Femur (tissue), 1 donor: Measurements from ENCODE around the gene MECR.

Experiments
- DNase-seq: peaks from one replicate; pipeline ENCODE4 v3.0.0-alpha.2; 2017

The MECR gene

DNA sequence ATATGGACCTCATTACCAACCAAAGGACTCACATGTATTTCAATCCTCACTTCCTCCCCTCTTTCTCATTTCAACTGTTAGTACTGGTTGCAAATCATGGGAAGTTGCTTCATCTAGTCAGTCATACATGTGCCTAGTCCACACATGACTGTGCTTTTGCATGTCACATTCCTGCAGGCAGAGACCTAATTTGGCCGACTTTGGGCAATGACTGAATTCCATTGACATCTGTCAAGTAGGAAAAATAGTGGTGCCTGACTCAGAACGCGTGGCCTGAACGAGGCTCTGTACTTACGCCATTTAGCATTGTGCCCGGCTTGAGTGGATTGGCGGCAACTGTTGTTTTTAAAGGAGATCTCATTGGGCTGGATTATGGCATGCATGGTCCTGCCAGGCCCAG, 23.6 kb upstream of the MECR start:
- DNase-seq: peak; percentile 10

DNA sequence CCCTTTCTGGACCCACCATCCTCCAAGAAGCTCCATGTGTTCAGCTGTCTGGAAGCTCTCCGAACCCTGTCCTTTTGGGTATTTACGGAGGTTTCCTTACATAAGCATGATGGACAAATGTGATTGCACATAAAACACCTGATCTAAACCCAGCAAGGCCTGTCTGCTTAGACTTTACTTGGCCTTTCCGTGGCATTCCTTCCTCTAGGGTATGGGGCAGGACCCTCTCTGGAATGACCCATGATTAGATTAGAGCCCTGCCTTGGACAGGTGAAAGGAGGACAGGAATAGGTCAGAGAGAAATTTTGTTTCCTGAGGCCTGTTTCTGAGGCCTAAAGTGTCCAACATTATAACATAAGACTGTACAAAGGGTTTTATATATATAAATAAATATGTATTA, 22.4 kb upstream of the MECR start:
- peak; percentile 0 for DNase-seq

DNA sequence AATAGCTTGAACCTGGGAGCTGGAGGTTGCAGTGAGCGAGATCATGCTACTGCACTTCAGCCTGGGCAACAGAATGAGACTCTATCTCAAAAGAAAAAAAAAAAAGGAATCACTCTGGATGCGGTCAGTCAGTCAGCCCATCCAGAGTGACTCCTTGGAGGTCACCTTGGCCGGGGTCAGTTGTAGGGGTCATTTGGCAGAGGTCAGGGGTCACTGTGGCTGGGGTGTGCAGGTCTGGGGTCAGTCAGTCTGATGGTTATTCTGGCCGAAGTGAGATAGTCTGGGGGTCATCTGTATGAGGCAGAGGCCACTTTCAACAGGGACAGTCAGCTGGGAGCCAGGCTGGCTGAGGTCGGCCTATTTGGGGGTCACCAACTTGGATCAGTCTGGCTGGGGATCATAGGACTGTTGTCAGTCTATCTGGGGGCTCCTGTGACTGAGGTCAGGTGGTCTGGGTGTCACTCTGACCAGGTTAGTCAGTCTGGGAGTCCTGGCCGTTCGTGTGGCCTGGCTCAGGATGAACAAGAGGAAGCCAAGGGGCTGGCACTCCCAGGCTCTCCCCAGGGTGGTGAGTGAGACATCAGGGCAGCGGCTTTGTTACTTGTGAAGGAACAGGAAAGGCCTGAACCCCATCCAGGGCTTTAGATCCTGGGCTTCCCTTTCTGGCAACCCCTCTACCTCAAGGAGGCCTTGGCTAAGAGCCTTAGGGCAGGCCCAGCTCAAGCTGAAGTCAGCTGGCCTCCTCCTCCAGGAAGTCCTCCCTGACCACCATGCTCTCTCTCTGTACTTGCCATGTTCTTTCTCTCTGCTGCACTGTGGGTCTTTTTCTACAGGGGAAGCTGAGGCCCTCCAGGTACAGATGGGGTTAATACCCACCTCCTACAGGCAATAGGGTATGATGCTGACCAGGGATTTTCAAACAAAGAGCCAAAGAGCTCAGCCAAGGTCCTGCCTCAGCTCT, 20.7 kb upstream of the MECR start:
- DNase-seq: no peak

DNA sequence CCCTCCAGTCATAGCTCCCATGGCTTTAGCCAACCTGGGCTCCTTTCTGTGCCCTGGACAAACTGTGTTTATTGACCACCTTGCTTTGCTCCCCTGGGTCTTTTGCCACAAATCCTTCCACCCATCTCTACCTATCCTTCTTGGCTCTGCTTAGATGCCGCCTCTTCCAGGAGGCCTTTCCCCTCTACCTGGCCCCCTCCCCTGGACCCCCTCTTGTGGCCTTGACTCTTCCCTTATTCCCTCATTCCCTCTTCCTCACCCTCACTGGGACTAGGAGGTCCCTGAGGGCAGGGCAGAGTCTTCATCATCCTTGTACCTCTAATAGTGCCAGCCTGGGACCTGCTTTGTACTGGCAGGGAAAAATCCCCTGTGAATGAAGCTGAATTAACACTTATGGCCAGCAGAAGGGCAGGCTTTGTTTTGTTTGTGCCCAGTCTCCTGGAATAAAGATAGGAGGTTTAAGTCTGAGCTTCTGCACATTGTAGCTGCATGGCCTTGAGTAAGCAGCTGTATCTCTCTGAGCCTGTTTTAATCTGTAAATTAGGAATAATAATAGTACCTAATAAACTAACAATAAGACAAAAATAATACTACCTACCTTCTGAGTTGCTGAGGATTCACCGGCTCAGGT, 19.3 kb upstream of the MECR start:
- DNase-seq: no peak

DNA sequence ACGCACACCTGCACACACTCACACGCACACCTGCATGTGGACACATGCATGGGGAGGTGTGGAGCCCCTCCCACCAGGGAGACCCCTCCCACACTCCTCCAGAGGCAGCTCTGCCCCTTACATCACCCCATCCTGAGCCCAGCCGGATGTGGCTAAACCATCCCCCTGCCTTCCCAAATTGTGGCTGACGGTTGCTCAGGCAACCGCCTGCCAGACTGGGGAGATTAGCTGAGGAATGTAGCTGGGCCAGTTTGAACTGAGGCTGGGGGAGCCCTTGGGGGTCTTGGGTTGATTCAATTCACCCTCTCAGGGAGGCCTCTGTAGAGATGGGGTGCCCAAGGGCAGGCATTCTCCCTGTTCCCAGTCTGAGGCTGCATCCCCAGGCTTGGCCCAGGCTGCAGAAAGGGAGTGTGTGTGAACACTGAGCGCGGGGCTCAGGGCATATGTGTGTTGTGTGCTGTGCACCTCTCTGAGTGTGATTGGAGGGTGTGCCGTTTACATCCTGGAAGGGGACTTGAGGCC, 18.5 kb upstream of the MECR start:
- peak; percentile 73 for DNase-seq

DNA sequence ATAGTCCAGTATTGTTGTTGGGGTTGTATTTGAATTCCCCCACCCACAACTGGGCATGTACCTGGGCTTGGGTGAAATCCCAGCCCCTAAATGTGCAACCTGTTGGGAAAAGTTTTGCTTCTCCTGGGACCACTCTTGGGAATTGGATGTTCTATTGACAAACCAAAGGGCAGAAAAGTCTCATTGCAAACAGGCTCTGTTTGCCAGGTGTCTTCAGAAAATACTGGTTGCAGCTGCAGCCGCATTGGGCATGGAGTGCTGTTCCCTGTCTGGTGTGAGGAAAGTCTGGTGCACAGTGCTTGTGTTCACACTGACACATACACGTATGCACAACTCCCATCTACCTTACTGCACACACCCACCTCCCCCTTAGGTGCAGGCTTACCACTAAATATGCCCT, 17.7 kb upstream of the MECR start:
- DNase-seq: no peak

DNA sequence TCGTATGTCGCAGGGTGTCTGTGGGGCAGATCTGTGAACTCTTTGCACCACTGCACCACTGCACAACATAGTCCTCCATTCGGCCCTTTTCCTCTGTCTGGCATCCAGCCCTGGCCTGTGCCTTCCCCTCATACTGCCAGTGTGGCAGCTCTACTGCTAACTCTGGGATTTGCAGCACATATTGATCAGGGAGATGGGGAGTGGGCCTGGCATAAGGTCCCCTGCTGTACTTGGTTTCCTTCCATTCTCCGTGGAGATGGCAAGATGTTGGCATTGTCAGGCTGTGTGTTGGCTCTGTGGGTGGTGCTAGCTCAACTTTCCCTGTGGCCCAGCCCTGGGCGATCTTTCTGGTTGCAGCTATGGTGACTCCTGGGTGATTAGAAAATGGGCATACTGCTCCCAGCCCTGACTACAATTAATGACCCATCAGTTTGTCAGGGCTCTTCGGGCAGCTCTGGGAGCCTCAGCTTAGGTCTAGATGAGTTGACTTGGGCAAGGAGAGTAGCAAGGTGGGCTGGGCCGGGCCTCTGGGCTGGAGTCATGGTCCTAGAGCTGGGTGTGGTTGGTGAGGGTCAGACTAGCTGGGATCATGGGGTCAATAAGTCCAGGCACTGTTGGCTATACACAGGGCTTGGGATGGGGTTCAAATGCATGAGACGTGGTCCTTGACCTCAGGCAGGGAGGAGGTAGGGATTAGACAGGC, 17.0 kb upstream of the MECR start:
- no peak for DNase-seq

DNA sequence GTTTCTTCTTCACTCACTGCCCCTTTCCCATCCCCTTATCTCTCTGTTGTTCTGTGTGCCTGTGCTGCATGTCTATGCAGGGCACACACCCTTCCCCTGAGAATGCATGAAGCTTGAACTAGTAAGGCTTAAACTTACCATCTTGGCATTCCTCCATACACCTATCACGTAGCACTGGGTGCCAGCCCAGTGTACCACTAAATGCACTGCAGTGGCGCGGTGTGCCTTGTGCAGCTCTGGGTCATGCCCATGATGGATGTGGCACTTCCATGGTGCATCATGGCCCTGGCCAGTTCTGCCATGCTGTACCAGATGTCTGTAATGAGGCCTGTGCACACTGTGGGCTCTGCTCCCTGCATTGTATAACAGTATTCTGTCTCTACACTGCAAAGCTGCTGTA, 16.3 kb upstream of the MECR start:
- DNase-seq: no peak

DNA sequence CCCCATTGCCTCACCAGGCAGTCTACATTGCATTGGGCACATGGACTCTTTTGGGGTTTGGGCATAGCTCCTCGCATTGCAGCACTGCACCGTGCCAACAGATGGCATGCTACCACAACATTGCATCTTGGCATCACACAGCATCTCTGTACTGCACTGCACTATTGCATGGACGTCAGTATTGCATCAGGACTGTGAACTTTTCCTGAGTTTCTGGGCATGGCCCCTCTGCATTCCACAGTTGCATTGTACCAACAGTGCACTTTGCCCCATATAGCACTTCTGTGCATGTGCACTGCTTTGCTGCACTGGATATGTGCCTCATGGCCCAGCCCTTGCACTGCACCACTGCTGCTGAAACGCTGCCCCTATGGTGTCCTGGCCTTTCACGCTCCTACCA, 15.1 kb upstream of the MECR start:
- no peak for DNase-seq

DNA sequence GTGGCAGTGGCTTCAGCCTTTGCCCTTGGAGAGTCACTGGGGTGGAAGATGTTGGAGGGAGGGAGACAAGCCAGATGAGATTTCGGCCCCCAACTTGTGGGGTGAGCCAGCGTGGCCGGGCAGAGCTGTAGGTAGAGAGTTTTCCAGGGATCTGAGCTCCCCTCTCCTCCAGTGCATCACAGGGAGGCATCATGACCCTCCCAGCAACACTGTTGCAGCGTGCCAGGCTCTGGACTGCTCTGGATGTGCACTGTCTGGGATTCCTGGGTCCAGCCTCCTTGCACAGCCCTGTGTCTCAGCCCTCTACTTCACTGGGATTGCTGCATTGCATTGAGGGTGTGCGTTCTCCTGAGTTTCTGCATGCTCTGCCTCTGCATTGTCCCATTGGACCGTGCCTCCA, 14.5 kb upstream of the MECR start:
- DNase-seq: peak; percentile 11

DNA sequence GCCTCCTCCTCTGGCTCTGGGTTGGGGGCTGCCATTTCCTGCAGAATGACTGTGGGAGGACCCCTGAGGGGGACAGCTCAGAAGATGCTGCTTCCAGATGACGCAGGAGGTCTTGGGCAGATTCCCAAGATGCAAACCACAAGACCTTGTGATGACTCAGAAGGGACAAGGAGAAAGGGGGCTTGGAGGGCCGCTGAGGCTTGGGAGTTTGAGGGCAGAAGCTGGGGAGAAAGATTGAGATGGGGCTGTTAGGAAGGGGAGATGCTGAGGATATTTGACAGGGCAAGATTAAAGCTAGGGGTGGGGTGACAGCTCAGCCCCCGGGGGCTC, 13.1 kb upstream of the MECR start:
- DNase-seq: no peak

DNA sequence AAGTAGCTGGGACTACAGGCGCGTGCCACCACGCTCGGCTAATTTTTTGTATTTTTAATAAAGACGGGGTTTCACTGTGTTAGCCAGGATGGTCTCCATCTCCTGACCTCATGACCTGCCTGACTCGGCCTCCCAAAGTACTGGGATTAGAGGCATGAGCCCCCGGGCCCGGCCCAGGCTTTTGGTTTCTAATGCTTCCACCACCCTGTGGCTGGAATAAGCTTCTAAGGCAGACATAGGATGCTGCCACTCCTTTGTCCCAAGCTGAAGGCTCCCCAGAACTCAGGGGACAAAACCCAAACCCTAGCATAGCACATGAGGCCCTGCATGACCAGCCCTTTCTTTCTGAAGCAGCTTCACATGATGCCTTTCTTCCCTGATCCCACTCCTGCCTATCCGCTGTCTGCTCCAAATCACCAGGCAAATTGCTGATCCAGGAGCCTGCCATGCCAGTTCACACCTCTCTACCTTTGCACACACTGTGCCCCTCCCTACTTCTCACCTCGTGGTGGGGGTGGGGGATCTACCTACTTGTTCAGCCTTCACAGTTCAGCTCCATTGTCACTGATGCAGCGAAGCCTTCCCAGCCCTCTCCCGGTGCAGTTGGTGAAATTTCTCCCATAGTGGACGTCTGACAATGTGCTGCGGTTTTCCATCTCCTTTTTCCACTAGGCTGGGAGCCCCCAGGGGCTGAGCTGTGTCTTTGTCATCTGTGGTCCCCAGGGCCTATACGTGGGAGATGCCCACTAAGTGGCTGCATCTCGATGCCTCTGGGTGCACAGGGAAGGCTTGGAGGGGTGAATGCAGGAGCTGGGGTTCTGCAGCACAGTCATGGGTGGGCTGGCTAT, 12.5 kb upstream of the MECR start:
- no peak for DNase-seq

DNA sequence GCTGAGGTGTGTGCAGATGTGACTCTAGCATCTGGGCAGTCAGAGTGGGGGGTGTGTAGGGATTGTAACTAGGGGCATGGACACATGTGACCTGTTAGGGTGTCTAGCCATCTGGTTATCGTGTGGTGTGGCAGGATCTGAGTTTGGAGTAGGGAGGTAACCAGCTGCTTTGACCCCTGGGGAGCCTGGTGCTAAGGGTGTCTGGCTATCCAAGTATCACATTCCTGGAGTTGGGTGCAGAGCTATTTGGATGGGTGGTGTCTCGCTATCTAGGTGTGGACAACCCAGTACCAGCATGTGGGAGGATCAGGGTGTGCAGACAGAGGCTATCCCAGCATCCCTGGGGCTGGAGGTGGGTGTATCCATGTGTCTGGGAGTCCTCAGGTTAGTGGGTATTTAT, 10.3 kb upstream of the MECR start:
- DNase-seq: no peak

DNA sequence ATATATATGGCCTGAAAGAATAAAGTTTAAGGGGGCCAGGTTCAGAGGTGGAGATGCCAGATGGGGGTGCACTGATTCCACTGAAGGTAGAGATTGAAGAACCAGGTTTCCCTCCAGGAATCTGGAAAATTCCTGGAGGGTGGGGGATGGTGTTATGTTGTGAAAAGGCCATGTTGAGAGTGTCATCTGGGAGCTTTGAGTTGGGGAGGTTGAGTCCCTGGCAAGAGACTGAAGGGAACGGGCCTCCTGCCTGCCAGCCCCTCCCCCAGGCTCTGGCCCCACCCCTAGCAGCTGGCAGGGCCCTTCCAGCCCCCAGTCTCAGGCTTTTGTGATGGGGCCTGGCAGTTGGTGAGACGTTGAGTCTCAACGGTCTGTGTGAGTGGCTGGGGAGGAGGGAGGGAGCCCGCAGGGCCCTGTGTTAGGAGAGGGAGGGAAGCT, 9.7 kb upstream of the MECR start:
- DNase-seq: no peak

DNA sequence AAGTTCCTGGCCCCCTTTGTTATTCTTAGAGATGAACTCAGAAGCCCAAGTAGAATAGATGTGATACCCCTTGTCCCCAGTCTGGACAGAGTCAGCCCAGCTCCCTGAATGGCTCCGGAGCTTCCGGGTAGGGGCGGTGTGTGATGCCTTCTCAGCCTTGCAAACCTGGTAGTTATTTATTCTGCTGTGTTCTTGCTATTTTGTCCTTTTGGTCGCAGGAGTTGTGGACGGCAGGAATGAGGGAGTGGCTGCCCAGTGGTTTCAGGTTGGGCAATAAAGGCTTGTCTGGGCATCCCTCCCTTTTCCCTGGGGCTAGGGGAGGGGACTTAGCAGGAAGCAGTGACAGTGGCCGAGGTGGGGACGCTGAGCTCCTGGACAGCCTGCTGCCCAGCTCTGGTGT, 8.4 kb upstream of the MECR start:
- no peak for DNase-seq

DNA sequence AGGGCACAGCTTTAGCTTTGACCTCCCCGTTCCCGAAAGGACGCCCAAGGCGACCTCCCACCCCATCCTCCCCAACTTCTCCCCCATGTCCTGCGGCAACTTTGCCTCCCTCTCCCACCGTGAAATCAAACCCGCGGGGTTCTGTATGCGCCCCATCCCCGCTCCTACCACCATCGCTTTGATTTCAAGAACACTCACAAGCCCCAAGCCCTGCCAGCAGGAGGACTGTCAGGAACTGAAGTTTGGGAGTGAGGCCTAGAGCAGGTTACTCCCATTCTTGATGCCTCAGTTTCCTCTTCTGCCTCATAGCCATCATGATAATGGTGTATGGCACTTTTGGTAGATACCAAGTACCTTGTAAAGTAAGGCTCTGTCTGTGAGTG, 7.9 kb upstream of the MECR start:
- no peak for DNase-seq

DNA sequence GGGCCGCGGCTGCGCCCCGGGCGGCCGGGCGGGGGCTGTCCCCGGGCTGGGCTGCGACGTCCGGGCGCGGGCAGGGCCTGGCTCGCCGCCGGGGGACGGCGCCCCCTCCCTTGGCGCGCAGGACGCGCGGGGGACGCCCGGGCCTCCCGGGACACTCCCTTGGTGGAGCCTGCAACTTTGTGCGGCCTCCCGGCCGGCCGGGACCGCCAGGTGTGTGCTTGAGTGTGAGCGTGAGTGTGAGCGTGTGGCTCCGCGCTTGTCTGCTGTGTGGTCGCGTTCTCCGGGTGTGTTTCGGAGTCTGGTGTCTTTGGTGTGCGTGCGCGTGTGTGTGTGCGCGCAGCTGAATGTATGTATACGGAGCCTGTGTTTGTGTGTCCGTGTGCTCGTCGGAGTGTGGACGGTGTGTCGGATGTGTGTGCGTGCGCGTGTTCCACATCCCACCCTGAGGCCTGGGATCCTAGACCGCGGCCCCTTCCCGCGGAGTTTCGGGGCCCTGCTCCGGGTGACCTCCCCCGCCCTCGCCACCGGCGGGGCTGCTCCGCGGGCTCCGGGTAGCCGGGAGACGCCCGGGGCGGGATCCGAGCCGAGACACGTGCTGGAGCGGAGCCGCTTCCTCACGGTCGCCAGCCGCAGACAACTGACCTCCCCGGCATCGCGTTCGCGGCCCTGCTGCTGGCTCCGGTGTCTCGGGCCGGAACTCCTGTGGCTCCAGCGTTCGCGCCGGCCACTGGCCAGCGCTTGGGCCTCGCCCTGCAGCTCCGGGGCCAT, 7.3 kb upstream of the MECR start:
- peak; percentile 57 for DNase-seq

DNA sequence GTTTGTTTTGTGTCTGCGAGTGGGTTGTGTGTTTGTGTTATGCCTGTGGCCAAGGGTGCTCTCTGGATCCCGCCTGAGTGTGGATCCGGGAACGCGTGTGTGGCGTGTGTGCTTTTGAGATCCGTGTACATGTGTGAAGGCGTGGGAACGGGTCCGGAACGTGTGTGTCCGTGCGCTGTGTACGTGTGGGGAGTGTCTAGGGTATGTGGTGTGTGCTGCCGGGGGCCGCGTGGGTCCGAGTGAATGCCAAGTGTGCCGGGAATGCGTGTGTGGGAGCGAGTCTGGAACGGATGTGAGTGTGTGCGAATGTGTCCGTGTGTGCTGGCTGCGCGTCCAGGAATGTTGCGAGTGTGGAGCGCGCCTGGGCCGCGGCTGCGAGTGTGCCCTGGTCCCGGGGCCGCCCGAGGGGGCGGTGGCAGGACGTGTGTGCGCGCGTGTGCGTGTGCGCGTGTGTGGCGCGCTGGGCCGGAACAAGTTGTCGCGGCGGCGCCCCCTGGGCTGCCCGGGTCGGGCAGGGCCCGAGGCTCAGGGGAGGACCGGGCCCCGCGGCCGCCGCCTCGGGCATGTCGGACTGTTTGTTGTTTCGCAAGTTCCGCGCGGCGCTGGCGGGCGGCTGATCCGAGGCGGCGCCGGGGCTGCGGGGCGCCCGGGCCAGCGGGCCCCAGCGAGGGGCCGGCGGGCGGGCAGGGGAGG, 6.5 kb upstream of the MECR start:
- DNase-seq: peak; percentile 70

DNA sequence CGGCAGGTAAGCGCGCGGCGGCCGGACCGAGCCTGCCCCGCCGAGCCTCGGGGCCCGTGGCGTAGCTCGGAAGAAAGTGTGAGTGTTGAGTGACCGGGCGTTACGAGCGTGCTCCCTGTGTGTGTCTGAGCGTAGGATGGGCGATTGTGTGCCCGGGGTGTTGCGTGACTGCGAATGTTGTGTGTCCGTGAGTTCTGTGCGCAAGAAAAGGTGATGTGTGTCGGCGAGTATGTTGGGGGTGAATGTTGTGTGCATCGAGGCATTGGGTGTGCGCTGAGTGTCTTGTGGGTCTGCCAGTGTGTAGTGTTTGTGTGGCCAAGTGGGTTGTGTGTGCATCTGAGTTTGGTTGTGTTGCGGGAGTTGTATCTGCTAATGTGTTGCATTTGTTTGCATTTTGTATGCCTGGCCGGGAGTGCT, 6.0 kb upstream of the MECR start:
- DNase-seq: peak; percentile 35

DNA sequence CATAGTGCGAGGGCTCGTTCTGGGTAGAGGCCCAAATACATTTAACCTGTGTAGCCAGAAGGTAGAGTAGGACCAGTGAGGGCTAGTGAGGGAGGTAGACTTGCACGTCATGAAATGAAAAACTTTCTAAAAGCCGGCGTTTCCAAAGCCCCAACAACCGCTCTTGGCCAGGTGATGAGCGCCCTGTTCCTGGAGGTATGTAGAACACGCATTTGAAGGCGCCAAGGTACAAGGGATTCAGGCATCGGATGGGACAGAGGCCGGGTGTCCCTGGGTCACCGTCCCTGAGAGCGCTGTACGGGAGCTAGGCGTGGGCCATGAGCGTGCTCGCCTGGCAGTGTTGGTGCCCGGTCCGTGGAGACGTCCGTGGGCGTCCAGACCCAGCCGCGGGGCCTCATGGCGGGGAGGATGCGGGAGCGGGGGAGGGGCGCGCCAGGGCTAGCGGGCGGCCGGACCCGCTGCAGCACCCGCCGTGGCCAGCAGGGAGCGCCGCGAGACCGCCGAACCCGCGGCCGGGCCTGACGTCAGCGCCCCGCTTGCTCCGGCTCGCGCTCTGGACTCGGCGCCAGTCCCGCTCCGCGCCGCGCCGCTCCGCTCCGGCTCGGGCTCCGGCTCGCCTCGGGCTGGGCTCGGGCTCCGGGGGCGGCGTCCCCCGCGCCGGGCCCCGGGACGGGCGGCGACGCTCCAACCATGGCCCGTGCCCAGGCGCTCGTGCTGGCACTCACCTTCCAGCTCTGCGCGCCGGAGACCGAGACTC, 5.4 kb upstream of the MECR start, which contains the start of gene PTPRU:
PTPRU (plus strand) TSS at position 568 of the 757 bp plus-strand sequence; CDS start at position 691, 123 bp downstream.
- DNase-seq: peak; percentile 90
